Ishikawa (cell line): ENCODE data around the gene TOMT.

Experiments used
- CEBPB ChIP-seq: IDR thresholded peaks from 2 replicates; pipeline ENCODE4 v1.6.1; 2012
- CREB1 ChIP-seq: IDR thresholded peaks from 2 replicates; pipeline ENCODE4 v1.6.1; 2012; ENCODE audit warnings: low read depth
- EGR1 ChIP-seq: IDR thresholded peaks from 2 replicates; pipeline ENCODE4 v1.6.1; 2012
- EP300 ChIP-seq: IDR thresholded peaks from 2 replicates; pipeline ENCODE4 v1.6.1; 2012; ENCODE audit warnings: borderline replicate concordance
- FOXM1 ChIP-seq: IDR thresholded peaks from 2 replicates; pipeline ENCODE4 v1.6.1; 2012; ENCODE audit warnings: low read depth, borderline replicate concordance
- NFIC ChIP-seq: IDR thresholded peaks from 2 replicates; pipeline ENCODE4 v1.6.1; 2012
- RAD21 ChIP-seq: IDR thresholded peaks from 2 replicates; pipeline ENCODE4 v1.6.1; 2012; ENCODE audit warnings: low read depth
- TAF1 ChIP-seq: IDR thresholded peaks from 2 replicates; pipeline ENCODE4 v1.6.1; 2012; ENCODE audit warnings: low read depth, mild to moderate bottlenecking
- TCF12 ChIP-seq: IDR thresholded peaks from 2 replicates; pipeline ENCODE4 v1.6.1; 2012; ENCODE audit warnings: low read depth
- TEAD4 ChIP-seq: IDR thresholded peaks from 2 replicates; pipeline ENCODE4 v1.6.1; 2012
- YY1 ChIP-seq: IDR thresholded peaks from 2 replicates; pipeline ENCODE4 v1.6.1; 2012; ENCODE audit warnings: low read depth
- ZBTB7A ChIP-seq: IDR thresholded peaks from 2 replicates; pipeline ENCODE4 v1.6.1; 2012; ENCODE audit warnings: low read depth
- TF ChIP-seq, protein P1 (sequence below): IDR thresholded peaks from 2 replicates; pipeline ENCODE4 v1.6.1; 2012
- TF ChIP-seq, protein P2 (sequence below): IDR thresholded peaks from 2 replicates; pipeline ENCODE4 v1.6.1; 2012; ENCODE audit warnings: low read depth, mild to moderate bottlenecking
- TF ChIP-seq, protein P3 (sequence below): IDR thresholded peaks from 2 replicates; pipeline ENCODE4 v1.6.1; 2012

The TOMT gene

DNA sequence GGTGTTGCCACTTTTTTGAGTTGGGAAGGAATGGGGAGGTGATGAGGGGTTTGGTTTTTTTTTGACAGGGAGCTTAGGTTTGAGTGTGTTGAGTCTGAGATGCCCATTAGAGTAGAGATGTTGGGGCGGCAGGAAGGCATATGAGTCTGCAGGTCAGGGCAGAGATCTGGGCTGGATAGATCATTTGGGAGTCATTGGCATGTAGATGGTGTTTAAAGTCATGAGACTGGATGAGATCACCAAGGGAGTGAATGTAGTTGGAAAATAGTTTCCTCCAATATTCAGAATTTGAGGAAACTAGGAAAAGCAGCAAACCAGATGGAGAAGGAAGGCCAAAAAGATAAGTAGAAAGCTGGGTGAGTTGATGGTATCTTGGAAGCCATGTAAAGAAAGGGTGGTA is 8.8 kb downstream of the TOMT start:
- TF ChIP-seq YY1 (no peak), CREB1 (no peak), FOXM1 (no peak), TCF12 (no peak), CEBPB (no peak), NFIC (no peak)
- TF ChIP-seq, protein P1, sequence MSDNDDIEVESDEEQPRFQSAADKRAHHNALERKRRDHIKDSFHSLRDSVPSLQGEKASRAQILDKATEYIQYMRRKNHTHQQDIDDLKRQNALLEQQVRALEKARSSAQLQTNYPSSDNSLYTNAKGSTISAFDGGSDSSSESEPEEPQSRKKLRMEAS: no peak

DNA sequence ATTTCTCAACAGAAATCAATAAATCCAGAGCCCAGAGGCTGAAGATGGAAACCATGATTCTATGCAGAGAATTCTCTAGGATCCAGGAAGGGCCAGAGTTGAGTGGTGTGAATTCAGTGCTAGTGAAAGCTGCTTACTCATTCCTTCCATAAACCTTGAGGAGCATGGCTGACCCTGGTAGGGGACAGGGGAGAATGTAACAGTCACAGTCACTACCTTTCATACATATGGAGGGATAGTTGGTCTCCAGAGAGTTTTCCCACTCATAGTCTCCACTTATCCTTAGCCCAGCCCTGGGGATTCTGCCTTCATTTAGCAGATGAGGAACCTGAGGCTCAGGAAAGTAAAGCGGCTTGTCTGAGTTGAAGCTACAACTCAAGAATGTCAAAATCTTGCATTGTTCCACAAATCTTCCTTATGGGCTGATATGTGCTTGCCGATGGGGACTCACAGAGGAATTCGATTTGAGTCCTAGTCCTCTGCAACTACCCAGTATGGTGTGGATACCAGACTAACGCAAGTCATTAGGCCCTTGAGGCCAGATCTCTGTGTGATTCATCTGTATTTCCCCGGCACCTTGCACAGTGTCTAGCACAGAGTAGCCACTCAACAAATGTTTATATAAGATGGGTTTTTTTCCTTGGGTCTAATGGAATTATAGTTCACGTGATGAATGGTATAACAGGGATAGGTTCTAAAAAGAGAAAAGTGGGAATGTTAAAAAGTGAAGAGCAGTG is 10.5 kb downstream of the TOMT start:
- no peak for TF ChIP-seq YY1
- TF ChIP-seq EP300: no peak
- TF ChIP-seq, protein P2, sequence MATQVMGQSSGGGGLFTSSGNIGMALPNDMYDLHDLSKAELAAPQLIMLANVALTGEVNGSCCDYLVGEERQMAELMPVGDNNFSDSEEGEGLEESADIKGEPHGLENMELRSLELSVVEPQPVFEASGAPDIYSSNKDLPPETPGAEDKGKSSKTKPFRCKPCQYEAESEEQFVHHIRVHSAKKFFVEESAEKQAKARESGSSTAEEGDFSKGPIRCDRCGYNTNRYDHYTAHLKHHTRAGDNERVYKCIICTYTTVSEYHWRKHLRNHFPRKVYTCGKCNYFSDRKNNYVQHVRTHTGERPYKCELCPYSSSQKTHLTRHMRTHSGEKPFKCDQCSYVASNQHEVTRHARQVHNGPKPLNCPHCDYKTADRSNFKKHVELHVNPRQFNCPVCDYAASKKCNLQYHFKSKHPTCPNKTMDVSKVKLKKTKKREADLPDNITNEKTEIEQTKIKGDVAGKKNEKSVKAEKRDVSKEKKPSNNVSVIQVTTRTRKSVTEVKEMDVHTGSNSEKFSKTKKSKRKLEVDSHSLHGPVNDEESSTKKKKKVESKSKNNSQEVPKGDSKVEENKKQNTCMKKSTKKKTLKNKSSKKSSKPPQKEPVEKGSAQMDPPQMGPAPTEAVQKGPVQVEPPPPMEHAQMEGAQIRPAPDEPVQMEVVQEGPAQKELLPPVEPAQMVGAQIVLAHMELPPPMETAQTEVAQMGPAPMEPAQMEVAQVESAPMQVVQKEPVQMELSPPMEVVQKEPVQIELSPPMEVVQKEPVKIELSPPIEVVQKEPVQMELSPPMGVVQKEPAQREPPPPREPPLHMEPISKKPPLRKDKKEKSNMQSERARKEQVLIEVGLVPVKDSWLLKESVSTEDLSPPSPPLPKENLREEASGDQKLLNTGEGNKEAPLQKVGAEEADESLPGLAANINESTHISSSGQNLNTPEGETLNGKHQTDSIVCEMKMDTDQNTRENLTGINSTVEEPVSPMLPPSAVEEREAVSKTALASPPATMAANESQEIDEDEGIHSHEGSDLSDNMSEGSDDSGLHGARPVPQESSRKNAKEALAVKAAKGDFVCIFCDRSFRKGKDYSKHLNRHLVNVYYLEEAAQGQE: no peak
- TF ChIP-seq NFIC: no peak
- no peak for TF ChIP-seq TEAD4
- no peak for TF ChIP-seq TCF12
- TF ChIP-seq, protein P1: no peak
- TF ChIP-seq, protein P3, sequence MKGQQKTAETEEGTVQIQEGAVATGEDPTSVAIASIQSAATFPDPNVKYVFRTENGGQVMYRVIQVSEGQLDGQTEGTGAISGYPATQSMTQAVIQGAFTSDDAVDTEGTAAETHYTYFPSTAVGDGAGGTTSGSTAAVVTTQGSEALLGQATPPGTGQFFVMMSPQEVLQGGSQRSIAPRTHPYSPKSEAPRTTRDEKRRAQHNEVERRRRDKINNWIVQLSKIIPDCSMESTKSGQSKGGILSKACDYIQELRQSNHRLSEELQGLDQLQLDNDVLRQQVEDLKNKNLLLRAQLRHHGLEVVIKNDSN: no peak
- no peak for TF ChIP-seq EGR1
- no peak for TF ChIP-seq FOXM1
- TF ChIP-seq CEBPB: no peak
- TF ChIP-seq CREB1: no peak
- no peak for TF ChIP-seq RAD21
- TF ChIP-seq ZBTB7A: no peak
- no peak for TF ChIP-seq TAF1

DNA sequence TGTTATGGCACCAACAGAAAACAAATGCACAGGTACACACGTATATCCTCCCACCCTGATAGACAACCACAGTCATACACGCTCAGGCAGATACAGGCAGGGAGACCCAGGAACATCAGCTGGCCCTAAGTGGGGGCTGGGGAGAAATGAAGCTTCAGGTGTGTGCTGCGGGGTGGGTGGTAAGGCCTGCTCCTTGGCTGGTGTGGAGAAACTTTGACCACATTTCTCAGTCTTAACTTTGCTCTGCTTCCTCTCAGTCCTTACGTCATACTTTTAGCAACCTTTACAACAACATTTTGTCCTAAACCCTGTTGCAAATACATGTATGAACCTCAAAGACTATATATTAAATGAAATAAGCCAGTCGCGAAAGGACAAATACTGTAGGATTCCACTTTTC is 13.5 kb downstream of the TOMT start:
- TF ChIP-seq TCF12 (no peak), TAF1 (no peak), FOXM1 (no peak), CREB1 (no peak), RAD21 (no peak), EGR1 (no peak), ZBTB7A (no peak), NFIC (no peak)
- TF ChIP-seq, protein P1: no peak
- TF ChIP-seq, protein P3: no peak

DNA sequence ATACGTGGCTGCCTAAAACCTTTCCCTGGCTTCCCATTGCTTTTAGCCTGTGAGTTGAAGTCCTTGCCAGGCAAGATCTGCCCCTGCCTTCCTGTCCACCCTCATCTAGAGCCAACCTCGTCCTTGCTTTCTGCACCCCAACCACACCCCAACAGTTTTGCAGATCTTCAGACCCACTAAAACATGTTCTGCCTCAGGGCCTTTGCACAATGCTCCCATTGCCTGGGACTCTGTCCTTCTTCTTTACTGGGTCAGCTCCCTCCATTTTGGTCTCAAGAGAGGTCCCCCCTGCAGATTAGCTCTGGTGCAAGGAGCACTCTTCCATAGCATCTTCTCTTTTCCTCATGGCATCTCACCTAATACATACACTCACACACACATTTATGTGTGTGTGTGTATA is 15.2 kb downstream of the TOMT start:
- TF ChIP-seq TAF1 (no peak), RAD21 (no peak), EGR1 (no peak), TEAD4 (no peak), NFIC (no peak), TCF12 (no peak), FOXM1 (no peak)

DNA sequence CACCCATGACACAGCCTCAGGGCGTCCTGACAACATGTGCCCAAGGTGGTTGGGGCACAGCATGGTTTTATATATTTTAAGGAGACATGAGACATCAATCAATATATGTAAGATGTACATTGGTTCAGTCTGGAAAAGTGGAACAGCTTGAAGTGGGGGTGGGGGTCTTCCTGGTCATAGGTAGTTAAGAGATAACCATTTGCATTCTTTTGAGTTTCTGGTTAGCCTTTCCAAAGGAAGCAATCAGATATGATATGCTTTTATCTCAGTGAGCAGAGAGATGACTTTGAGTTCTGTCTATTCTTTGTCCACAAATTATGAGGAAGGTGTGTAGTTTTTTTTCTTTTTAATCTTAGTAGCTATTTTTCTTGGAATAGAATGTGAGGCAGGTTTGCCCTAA is 16.9 kb downstream of the TOMT start:
- no peak for TF ChIP-seq YY1
- no peak for TF ChIP-seq EP300
- no peak for TF ChIP-seq FOXM1
- TF ChIP-seq NFIC: no peak
- TF ChIP-seq CREB1: no peak

DNA sequence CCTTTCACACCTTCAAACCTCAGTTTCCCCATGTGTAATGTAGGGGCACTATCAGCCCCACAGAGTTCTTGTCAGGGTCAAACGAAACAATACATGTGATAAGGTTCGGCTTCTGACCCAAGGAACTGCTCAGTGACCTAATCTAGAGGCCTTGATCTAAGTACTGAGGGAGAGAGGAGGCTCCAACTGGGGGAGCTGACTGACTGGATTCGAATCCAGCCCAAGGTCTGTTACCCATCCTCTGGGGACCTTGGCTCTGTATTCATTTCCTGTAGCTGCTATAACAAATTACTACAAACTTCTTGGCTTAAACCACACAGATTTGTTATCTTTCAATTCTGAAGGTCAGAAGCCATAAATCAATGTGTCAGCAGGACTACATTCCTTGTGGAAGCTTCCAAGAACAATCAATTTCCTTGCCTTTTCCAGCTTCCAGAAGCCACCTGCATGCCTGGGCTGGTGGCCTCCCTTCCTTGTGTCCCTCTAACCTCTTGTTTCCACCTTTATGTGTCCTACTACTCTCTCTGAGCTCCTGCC is 17.5 kb downstream of the TOMT start:
- TF ChIP-seq FOXM1 (no peak), TEAD4 (no peak), YY1 (no peak), RAD21 (no peak), TCF12 (no peak), EGR1 (no peak), CREB1 (no peak), ZBTB7A (no peak), EP300 (no peak)
- TF ChIP-seq, protein P3: no peak
- TF ChIP-seq, protein P1: no peak

DNA sequence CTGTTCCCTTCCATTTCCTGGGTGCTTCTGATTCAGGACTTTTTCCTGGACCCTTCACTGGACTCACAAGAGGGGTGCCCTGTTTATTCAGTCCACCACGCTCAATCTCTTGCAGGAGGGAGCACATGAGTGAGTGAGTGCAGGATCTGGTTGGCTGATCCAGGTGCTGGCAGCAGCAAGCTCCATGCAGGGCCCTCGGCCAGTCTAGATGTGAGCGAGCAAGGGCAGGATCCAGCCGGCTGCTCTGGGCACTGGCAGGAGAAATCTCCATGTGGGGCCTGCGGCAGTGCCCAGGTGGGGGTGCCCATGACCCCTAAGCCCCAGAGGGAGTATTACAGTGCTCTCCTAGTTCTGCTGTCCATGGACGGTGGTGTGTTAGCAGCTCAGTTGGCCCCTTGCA is 18.3 kb downstream of the TOMT start:
- no peak for TF ChIP-seq FOXM1
- TF ChIP-seq, protein P2: no peak
- TF ChIP-seq EP300: no peak
- no peak for TF ChIP-seq EGR1
